ENCODE results near the gene HSF5.

HSF5 gene

DNA sequence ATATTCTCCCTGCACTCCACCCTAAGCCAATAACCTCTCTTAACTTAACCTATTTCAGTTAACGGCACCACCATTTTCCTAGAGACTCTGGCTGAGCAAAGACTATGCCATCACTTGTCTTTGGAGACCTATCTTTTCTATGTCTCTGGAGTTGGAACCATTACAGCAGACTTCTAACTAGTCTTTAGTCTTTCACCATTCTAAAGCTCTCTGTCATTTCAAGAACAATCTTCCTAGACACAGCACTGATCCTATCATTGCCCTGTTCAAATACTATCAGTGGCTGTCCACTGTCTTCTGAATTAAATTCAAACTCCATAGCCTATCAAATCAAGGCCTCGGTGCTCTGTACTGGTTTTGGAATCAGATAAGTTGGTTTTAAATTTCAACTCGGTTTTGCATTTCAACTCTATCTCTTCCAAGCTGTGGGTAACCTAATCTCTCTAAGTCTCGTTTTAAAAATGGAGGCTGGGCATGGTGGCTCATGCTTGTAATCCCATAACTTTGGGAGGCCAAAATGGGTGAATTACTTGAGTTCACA lies 102.8 kb downstream of the HSF5 start:
- H3K4me1 ChIP-seq (ENCODE audit: insufficient read depth, low read length) = peaks cover 15% of the 10 kb centered on the region
- no peak for ATAC-seq (ENCODE audit: insufficient read depth, low read depth)
- H3K4me3 ChIP-seq (ENCODE audit: low read depth in 1 of 2, low read length in 2 of 2) = no peak overlapping the region
- no peak overlapping the region for H2AFZ ChIP-seq (ENCODE audit: low read depth, low read length)
- peaks cover 1% of the 10 kb centered on the region for H3K27me3 ChIP-seq (ENCODE audit: insufficient read depth, low read length, poor library complexity)
- no peak for TF ChIP-seq CTCF (IDR thresholded peaks at IDR 0.05; ENCODE audit: borderline replicate concordance, extremely low read depth, low read length, poor library complexity, severe bottlenecking)
- TF ChIP-seq EZH2 (IDR thresholded peaks at IDR 0.05; ENCODE audit: borderline replicate concordance, low read depth, low read length, severe bottlenecking) = no peak
- H4K20me1 ChIP-seq (ENCODE audit: insufficient read depth, low read length) = no peaks in the 10 kb centered on the region
- H3K79me2 ChIP-seq (ENCODE audit: insufficient read depth, low read length) = no peaks in the 10 kb centered on the region
- no peak for DNase-seq
- no peak overlapping the region for H3K4me2 ChIP-seq (ENCODE audit: insufficient read depth, low read length)
- no peak overlapping the region for H3K9ac ChIP-seq (ENCODE audit: low read depth, low read length)
- H3K9me3 ChIP-seq (ENCODE audit: insufficient read depth, low read length, severe bottlenecking) = no peaks in the 10 kb centered on the region
- no peak overlapping the region for H3K27ac ChIP-seq (ENCODE audit: low read length)
- H3K36me3 ChIP-seq (ENCODE audit: insufficient read depth, low read length) = no peaks in the 10 kb centered on the region

GRCh38 chr17:58384897-58385296 lies 103.3 kb downstream of the HSF5 start:
- Histone ChIP-seq H3K27me3 (ENCODE audit: insufficient read depth, low read length, poor library complexity) (no peaks in the 10 kb centered on the region), H3K4me2 (ENCODE audit: insufficient read depth, low read length) (no peak overlapping the region), H3K4me3 (ENCODE audit: low read depth in 1 of 2, low read length in 2 of 2) (no peak overlapping the region), H4K20me1 (ENCODE audit: insufficient read depth, low read length) (no peaks in the 10 kb centered on the region), H3K79me2 (ENCODE audit: insufficient read depth, low read length) (no peaks in the 10 kb centered on the region), H3K4me1 (ENCODE audit: insufficient read depth, low read length) (peaks cover 20% of the 10 kb centered on the region), H3K9ac (ENCODE audit: low read depth, low read length) (no peak overlapping the region), H2AFZ (ENCODE audit: low read depth, low read length) (no peak overlapping the region), H3K36me3 (ENCODE audit: insufficient read depth, low read length) (no peaks in the 10 kb centered on the region), H3K9me3 (ENCODE audit: insufficient read depth, low read length, severe bottlenecking) (no peaks in the 10 kb centered on the region), H3K27ac (ENCODE audit: low read length) (no peak overlapping the region)
- DNase-seq (no peak), ATAC-seq (ENCODE audit: insufficient read depth, low read depth) (no peak)
- TF ChIP-seq CTCF (IDR thresholded peaks at IDR 0.05; ENCODE audit: borderline replicate concordance, extremely low read depth, low read length, poor library complexity, severe bottlenecking) (no peak), EZH2 (IDR thresholded peaks at IDR 0.05; ENCODE audit: borderline replicate concordance, low read depth, low read length, severe bottlenecking) (no peak)

DNA sequence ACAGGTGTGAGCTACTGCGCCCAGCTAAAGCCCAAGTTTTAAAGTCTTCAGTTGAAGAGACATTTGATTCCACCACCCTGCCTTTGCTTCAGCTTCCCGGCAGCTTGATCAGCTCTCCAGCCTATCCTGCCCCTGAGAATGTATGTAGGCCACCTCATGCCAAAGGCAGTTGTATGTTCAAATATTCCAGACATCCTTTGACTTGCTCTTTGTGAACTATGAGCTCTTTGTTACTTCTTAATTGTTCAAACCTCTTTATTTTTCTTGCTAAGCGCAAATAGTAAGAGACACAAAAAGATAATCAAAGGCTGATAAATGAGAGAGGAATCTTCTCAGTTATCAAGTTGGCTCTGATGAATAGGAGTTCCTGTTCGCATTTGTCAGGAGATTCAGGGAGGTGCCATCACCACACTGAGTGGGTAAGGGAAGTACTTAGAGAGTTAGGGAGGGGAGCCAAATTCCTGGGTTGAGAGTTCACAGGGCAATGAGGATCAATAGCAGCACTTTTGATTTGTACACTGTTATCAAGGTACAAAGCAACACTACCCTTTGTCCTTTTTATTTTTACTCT lies 104.2 kb downstream of the HSF5 start:
- Histone ChIP-seq H3K9ac (ENCODE audit: low read depth, low read length) (no peak overlapping the region), H3K4me2 (ENCODE audit: insufficient read depth, low read length) (no peak overlapping the region), H3K9me3 (ENCODE audit: insufficient read depth, low read length, severe bottlenecking) (no peaks in the 10 kb centered on the region), H3K36me3 (ENCODE audit: insufficient read depth, low read length) (no peaks in the 10 kb centered on the region), H3K27me3 (ENCODE audit: insufficient read depth, low read length, poor library complexity) (no peaks in the 10 kb centered on the region), H4K20me1 (ENCODE audit: insufficient read depth, low read length) (no peaks in the 10 kb centered on the region), H3K27ac (ENCODE audit: low read length) (no peak overlapping the region), H3K4me3 (ENCODE audit: low read depth in 1 of 2, low read length in 2 of 2) (no peak overlapping the region), H2AFZ (ENCODE audit: low read depth, low read length) (no peak overlapping the region), H3K4me1 (ENCODE audit: insufficient read depth, low read length) (peaks cover 30% of the 10 kb centered on the region), H3K79me2 (ENCODE audit: insufficient read depth, low read length) (no peaks in the 10 kb centered on the region)
- TF ChIP-seq EZH2 (IDR thresholded peaks at IDR 0.05; ENCODE audit: borderline replicate concordance, low read depth, low read length, severe bottlenecking) = no peak
- TF ChIP-seq CTCF (IDR thresholded peaks at IDR 0.05; ENCODE audit: borderline replicate concordance, extremely low read depth, low read length, poor library complexity, severe bottlenecking) = no peak
- ATAC-seq (ENCODE audit: insufficient read depth, low read depth) = no peak
- DNase-seq = no peak

Measured in DND-41 (cell line).